Measurements from ENCODE around the gene CRYBB3.

- no peak for TF ChIP-seq TAF1 (IDR thresholded peaks at IDR 0.05; ENCODE audit: low read depth, low read length)
- TF ChIP-seq POLR2A (IDR thresholded peaks at IDR 0.05; ENCODE audit: low read depth, low read length), result no peak
- TF ChIP-seq POLR2AphosphoS5 (IDR thresholded peaks at IDR 0.05; ENCODE audit: low read depth, low read length), result no peak
Observed at GRCh38 chr22:25212337-25212736, 12.7 kb downstream of the CRYBB3 start.
